LNCaP clone FGC (cell line): Measurements from ENCODE around the gene RNF20.
A peak's percentile ranks its signal among the peaks of the same experiment; 100 is the strongest.

Source experiments
- DNase-seq: peaks from one replicate; pipeline ENCODE4 v3.0.0-alpha.2; 2011; ENCODE audit warnings: low read depth
- H3K4me3 ChIP-seq: 2 replicates; pipeline ENCODE4 v1.5.1; 2011; ENCODE audit warnings: mild to moderate bottlenecking, low read depth, low read length, control low read depth
- CTCF ChIP-seq: IDR thresholded peaks from 2 replicates; pipeline ENCODE4 v1.5.1; 2012; ENCODE audit warnings: mild to moderate bottlenecking; ENCODE audit not compliant: control insufficient read depth, insufficient read depth; ENCODE audit errors: extremely low read depth

The RNF20 gene

GRCh38 chr9:101594796-101595195, 61.1 kb downstream of the RNF20 start, which contains the start of gene PPP3R2:
TSS of gene PPP3R2 (minus strand) at chr9:101594969. CDS start at chr9:101594921, 48 bp downstream.
- no peak for TF ChIP-seq CTCF
- no peak for DNase-seq
- no peak within 1 kb of the TSS for H3K4me3 ChIP-seq

- DNase-seq, result peak; percentile 28
- no peak overlapping the region for H3K4me3 ChIP-seq
- TF ChIP-seq CTCF, result peak; percentile 68
Measured at GRCh38 chr9:101601904-101602765, 68.5 kb downstream of the RNF20 start.

GRCh38 chr9:101604296-101604695, 70.6 kb downstream of the RNF20 start:
- no peak for TF ChIP-seq CTCF

GRCh38 chr9:101605547-101605946, 71.9 kb downstream of the RNF20 start:
- DNase-seq, result no peak
- no peak for TF ChIP-seq CTCF
- H3K4me3 ChIP-seq, result no peak overlapping the region

More at GRCh38 chr9:101604296-101604695, 70.6 kb downstream of the RNF20 start:
- DNase-seq, result no peak
- no peak overlapping the region for H3K4me3 ChIP-seq
